Neuronal stem cell (in vitro differentiated cells): ENCODE measurements around the gene JAGN1.
"Not testable (repeated sequence)": the region's sequence is repeated elsewhere in the genome, so short reads cannot be mapped to it uniquely, and the experiment has no call there.

Source experiments
- DNase-seq: peaks from one replicate; pipeline ENCODE4 v3.0.0-alpha.2; 2013; ENCODE audit warnings: low spot score
- H2AFZ ChIP-seq: one replicate; pipeline ENCODE4 v1.6.1; 2013; ENCODE audit warnings: mild to moderate bottlenecking, low read length, inconsistent platforms
- H2AK5ac ChIP-seq: 2 replicates; pipeline ENCODE4 v1.6.1; 2013; ENCODE audit warnings: low read depth, mild to moderate bottlenecking, inconsistent platforms, low read length, moderate library complexity, mixed read lengths
- H2BK120ac ChIP-seq: 2 replicates; pipeline ENCODE4 v1.6.1; 2013; ENCODE audit warnings: low read depth, mild to moderate bottlenecking, inconsistent platforms, low read length, moderate library complexity, mixed read lengths
- H2BK12ac ChIP-seq: one replicate; pipeline ENCODE4 v1.6.1; 2013; ENCODE audit warnings: low read length, inconsistent platforms
- H2BK15ac ChIP-seq: 2 replicates; pipeline ENCODE4 v1.6.1; 2013; ENCODE audit warnings: mild to moderate bottlenecking, low read length, inconsistent platforms, mixed read lengths
- H2BK5ac ChIP-seq: one replicate; pipeline ENCODE4 v1.6.1; 2013; ENCODE audit warnings: inconsistent platforms, mild to moderate bottlenecking, low read length, moderate library complexity
- H3K14ac ChIP-seq: one replicate; pipeline ENCODE4 v1.6.1; 2013; ENCODE audit warnings: low read length, inconsistent platforms
- H3K18ac ChIP-seq: 2 replicates; pipeline ENCODE4 v1.6.1; 2013; ENCODE audit warnings: low read length, inconsistent platforms
- H3K23ac ChIP-seq: 2 replicates; pipeline ENCODE4 v1.6.1; 2013; ENCODE audit warnings: low read depth, mild to moderate bottlenecking, mixed read lengths, low read length, inconsistent platforms; ENCODE audit not compliant: poor library complexity
- H3K27ac ChIP-seq: replicated peaks from 3 replicates; pipeline ENCODE4 v1.5.1; 2013; ENCODE audit warnings: low read length, inconsistent platforms
- H3K27me3 ChIP-seq, 3 experiments: 2 replicates each; pipeline ENCODE4 v1.6.1; 2013; ENCODE audit warnings: low read length in 3 of 3, mild to moderate bottlenecking in 2 of 3, inconsistent platforms in 1 of 3, low read depth in 1 of 3, mixed read lengths in 1 of 3, moderate library complexity in 1 of 3; ENCODE audit not compliant: control insufficient read depth in 3 of 3, insufficient read depth in 3 of 3
- H3K36me3 ChIP-seq, 2 donors: replicated peaks in 1 of 2; 2 replicates each; pipeline ENCODE4 v1.6.1; 2013; ENCODE audit warnings: low read length in 2 of 2; ENCODE audit not compliant: control insufficient read depth in 2 of 2, insufficient read depth in 2 of 2
- H3K4ac ChIP-seq: 2 replicates; pipeline ENCODE4 v1.6.1; 2013; ENCODE audit warnings: inconsistent platforms, mild to moderate bottlenecking, low read length, moderate library complexity
- H3K4me1 ChIP-seq, 2 donors: 1 replicate in 1 of 2; 2 replicates in 1 of 2; pipeline ENCODE4 v1.6.1; 2013; ENCODE audit warnings: low read length in 2 of 2, low read depth in 1 of 2; ENCODE audit not compliant: control insufficient read depth in 2 of 2, insufficient read depth in 1 of 2
- H3K4me2 ChIP-seq: one replicate; pipeline ENCODE4 v1.6.1; 2013; ENCODE audit warnings: mild to moderate bottlenecking, low read length, inconsistent platforms; ENCODE audit not compliant: insufficient read depth, poor library complexity, severe bottlenecking
- H3K4me3 ChIP-seq, 2 donors: 2 replicates each; pipeline ENCODE4 v1.5.1; 2013; ENCODE audit warnings: low read length in 2 of 2, mild to moderate bottlenecking in 2 of 2, inconsistent platforms in 1 of 2, moderate library complexity in 1 of 2
- H3K79me1 ChIP-seq: one replicate; pipeline ENCODE4 v1.6.1; 2013; ENCODE audit warnings: low read depth, mild to moderate bottlenecking, inconsistent platforms, low read length, moderate library complexity
- H3K9ac ChIP-seq: one replicate; pipeline ENCODE4 v1.6.1; 2013; ENCODE audit warnings: mild to moderate bottlenecking, low read depth, low read length, inconsistent platforms; ENCODE audit not compliant: poor library complexity
- H3K9me3 ChIP-seq, 2 donors: replicated peaks in 1 of 2; 2 replicates each; pipeline versions ENCODE3 to v1.6.1; 2013; ENCODE audit warnings: low read length in 2 of 2, mild to moderate bottlenecking in 2 of 2, inconsistent platforms in 1 of 2, low read depth in 1 of 2, mixed read lengths in 1 of 2, moderate library complexity in 1 of 2; ENCODE audit not compliant: control insufficient read depth in 2 of 2, insufficient read depth in 1 of 2
- H4K8ac ChIP-seq: one replicate; pipeline ENCODE4 v1.6.1; 2013; ENCODE audit warnings: low read depth, mild to moderate bottlenecking, inconsistent platforms, low read length, moderate library complexity
- H4K91ac ChIP-seq: one replicate; pipeline ENCODE4 v1.6.1; 2013; ENCODE audit warnings: low read length, low read depth, mild to moderate bottlenecking, inconsistent platforms; ENCODE audit not compliant: poor library complexity
- WGBS, 2 donors: extraction: QIAGEN DNeasy Blood & Tissue Kit; methylation state at CpG; one replicate each; pipeline ENCODE4 v1.1.7; 2013; ENCODE audit warnings: missing lambda C conversion rate in 2 of 2, mixed read lengths in 1 of 2; ENCODE audit not compliant: insufficient read length in 2 of 2, insufficient replicate concordance in 1 of 2; ENCODE audit errors: extremely low coverage in 2 of 2; 5-methylcytosine and 5-hydroxymethylcytosine counted together

Gene JAGN1

DNA sequence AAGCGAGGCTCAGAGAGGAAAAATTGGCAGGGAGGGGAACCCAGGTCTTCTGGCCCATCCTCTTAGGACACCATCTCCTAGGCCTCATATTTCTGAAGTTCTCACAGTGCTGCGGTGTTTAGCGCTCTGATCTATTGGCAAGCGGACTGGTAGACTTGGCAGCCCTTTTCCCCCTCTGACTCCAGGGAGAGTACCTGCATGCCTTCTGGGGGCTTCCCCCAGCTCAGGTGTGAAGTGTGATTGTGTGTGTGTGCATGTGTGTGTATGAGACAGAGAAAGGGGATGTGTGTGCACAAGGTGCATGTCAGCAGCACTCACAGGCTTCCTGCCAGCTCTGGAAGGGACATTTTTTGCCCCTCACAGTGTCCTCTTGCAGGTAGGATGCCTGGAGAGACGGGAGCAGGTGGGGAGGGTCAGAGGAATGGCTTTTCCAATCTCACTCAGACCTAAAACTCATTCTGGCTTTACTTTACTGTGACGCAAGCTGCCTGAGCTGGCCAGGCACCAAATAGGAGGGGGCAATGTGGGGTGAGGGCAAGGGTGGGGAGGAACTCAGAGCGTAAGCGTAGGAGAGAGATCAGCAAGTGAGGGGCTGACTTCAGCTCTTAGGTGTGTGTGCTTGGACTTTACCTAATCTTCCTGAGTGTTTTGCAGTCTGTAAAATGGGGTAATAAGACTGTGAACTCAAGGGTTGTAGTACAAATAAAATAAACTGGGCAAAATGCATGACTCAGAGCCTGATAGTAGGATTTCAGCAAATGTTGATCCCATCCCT lies 8.2 kb downstream of the JAGN1 start:
- peaks cover 3 to 4% of the 10 kb centered on the region in 2 donors for H3K4me1 ChIP-seq

DNA sequence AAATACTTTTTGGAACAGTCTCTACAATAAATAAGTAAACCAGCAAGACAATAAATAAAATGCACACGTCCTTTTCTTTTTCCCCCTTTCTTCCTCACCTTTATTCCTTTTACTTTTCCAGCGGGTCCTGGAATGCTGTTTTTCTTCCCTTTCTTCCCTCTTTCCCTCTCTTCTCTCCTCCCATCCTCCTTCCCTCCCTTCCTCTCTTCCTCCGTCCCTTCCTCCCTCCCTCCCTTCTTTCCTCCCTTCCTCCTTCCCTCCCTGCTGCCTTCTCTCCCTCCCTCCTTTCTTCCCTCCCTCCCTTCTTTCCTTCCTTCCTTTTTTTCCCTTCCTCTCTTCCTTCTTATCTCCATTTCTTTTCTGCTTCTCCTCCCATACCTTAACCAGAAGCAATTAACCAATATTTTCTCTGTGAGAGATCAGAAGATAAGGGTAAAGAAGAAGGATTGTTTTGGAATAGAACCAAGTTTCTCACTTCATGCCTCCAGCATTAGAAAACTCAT lies 8.9 kb downstream of the JAGN1 start:
- Histone ChIP-seq H3K27me3 (no peaks in the 10 kb centered on the region), H3K9me3 (no peaks in the 10 kb centered on the region)

More for the DNA sequence above, 8.2 kb downstream of the JAGN1 start:
- Histone ChIP-seq H3K4ac (no peak overlapping the region), H3K27me3 (no peaks in the 10 kb centered on the region), H3K23ac (no peak overlapping the region), H3K9ac (no peak overlapping the region), H2AK5ac (no peak overlapping the region), H3K4me3 (no peak overlapping the region), H3K36me3 (peaks cover 2 to 18% of the 10 kb centered on the region in 2 donors), H3K27ac (no peak overlapping the region), H3K9me3 (no peaks in the 10 kb centered on the region), H3K79me1 (no peaks in the 10 kb centered on the region), H2BK12ac (no peak overlapping the region), H3K4me2 (no peak overlapping the region), H2BK120ac (no peak overlapping the region), H2AFZ (no peak overlapping the region), H4K91ac (no peak overlapping the region), H2BK15ac (no peak overlapping the region), H4K8ac (no peak overlapping the region), H3K18ac (no peak overlapping the region), H3K14ac (no peak overlapping the region), H2BK5ac (no peak overlapping the region)
- WGBS, 2 donors: no CpG with 5 or more reads among the region's 8 CpGs
- no peak for DNase-seq

GRCh38 chr3:9900965-9901415 lies 10.6 kb downstream of the JAGN1 start:
- no CpG with 5 or more reads among the region's 6 CpGs for WGBS, 2 donors
- not testable (repeated sequence) for H3K27me3 ChIP-seq, H3K9ac ChIP-seq, H2BK12ac ChIP-seq, H3K79me1 ChIP-seq, H3K18ac ChIP-seq, H4K8ac ChIP-seq, DNase-seq, H3K27ac ChIP-seq, H2BK5ac ChIP-seq, H4K91ac ChIP-seq, H2AFZ ChIP-seq, H3K4me2 ChIP-seq, H3K4me3 ChIP-seq, H3K9me3 ChIP-seq, H3K4me1 ChIP-seq, H2BK120ac ChIP-seq, H3K4ac ChIP-seq, H3K14ac ChIP-seq, H2AK5ac ChIP-seq, H3K36me3 ChIP-seq, H3K23ac ChIP-seq, H2BK15ac ChIP-seq

More for the DNA sequence above, 8.9 kb downstream of the JAGN1 start:
- Histone ChIP-seq H3K14ac (no peak overlapping the region), H3K4ac (no peak overlapping the region), H3K4me3 (no peak overlapping the region), H2BK120ac (no peak overlapping the region), H4K91ac (no peak overlapping the region), H3K4me1 (peaks cover 3 to 4% of the 10 kb centered on the region in 2 donors), H2AFZ (no peak overlapping the region), H3K4me2 (no peak overlapping the region), H2BK12ac (no peak overlapping the region), H3K79me1 (no peaks in the 10 kb centered on the region), H3K27ac (no peak overlapping the region), H2BK5ac (no peak overlapping the region), H4K8ac (no peak overlapping the region), H2AK5ac (no peak overlapping the region), H3K36me3 (peaks cover 0 to 12% of the 10 kb centered on the region in 2 donors), H3K23ac (no peak overlapping the region), H3K9ac (no peak overlapping the region), H3K18ac (no peak overlapping the region), H2BK15ac (no peak overlapping the region)
- DNase-seq: no peak
- WGBS, 2 donors: no CpG with 5 or more reads among the region's 3 CpGs

- H3K23ac ChIP-seq: no peak overlapping the region
- H3K27me3 ChIP-seq: no peaks in the 10 kb centered on the region
- H2BK120ac ChIP-seq: no peak overlapping the region
- H2AFZ ChIP-seq: no peak overlapping the region
- no peaks in the 10 kb centered on the region for H3K9me3 ChIP-seq
- no peak overlapping the region for H3K9ac ChIP-seq
- no peak overlapping the region for H2BK12ac ChIP-seq
- H3K36me3 ChIP-seq: no peaks in the 10 kb centered on the region
- H2BK5ac ChIP-seq: no peak overlapping the region
- H2AK5ac ChIP-seq: no peak overlapping the region
- no peaks in the 10 kb centered on the region for H3K79me1 ChIP-seq
- H2BK15ac ChIP-seq: no peak overlapping the region
- H3K18ac ChIP-seq: no peak overlapping the region
- no peak overlapping the region for H3K4me3 ChIP-seq
- H3K27ac ChIP-seq: no peak overlapping the region
- DNase-seq: no peak
- H3K14ac ChIP-seq: no peak overlapping the region
- no peak overlapping the region for H4K8ac ChIP-seq
- peaks cover 3 to 4% of the 10 kb centered on the region in 2 donors for H3K4me1 ChIP-seq
- no peak overlapping the region for H4K91ac ChIP-seq
- no CpG with 5 or more reads among the region's 5 CpGs for WGBS, 2 donors
- H3K4ac ChIP-seq: no peak overlapping the region
- no peak overlapping the region for H3K4me2 ChIP-seq
These were observed 11.6 kb downstream of the JAGN1 start for GRCh38 chr3:9901967-9902366.
